ENCODE results near the gene BGLAP. TPM values are rescaled to one million over a fixed set of nuclear protein-coding genes. Genes with fewer than 3 reads are reported as not detected.

The BGLAP gene
- total RNA-seq, 1 donor from 2014 or later: 1.8 TPM

DNA sequence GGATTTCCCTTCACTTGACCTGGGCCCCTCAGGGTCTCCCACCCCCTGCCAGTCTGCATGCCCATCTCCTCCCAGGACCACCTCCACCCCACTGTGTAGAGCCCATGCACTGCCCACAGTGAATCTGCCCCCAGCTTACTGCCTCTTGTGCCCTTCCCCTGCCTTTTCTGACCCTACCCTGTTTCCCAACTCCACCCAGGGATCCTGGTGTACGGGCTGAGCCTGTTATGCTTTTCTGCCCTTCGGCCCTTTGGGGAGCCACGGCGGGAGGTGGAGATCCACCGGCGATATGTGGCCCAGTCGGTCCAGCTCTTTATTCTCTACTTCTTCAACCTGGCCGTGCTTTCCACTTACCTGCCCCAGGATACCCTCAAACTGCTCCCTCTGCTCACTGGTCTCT is 44.1 kb downstream of the BGLAP start:
- ATAC-seq (no peak), DNase-seq (ENCODE audit: low spot score) (no peak)

GRCh38 chr1:156289857-156290256 is 47.9 kb downstream of the BGLAP start:
- DNase-seq (ENCODE audit: low spot score) (no peak), ATAC-seq (no peak)

GRCh38 chr1:156291226-156292061 is 49.5 kb downstream of the BGLAP start:
- DNase-seq (ENCODE audit: low spot score) (peak; percentile 98), ATAC-seq (peak; percentile 94)

Other genes starting within 250 kb of the BGLAP start
- 95.6 TPM for gene SSR2, start 221.2 kb upstream of the BGLAP start, total RNA-seq
- gene UBQLN4, start 188.4 kb upstream of the BGLAP start, total RNA-seq: 21.2 TPM
- 66.6 TPM for gene LAMTOR2, start 187.4 kb upstream of the BGLAP start, total RNA-seq
- gene RAB25, start 181.0 kb upstream of the BGLAP start, total RNA-seq: 1.7 TPM
- 1.1 TPM for gene MEX3A, start 159.7 kb upstream of the BGLAP start, total RNA-seq
- gene LMNA, start 127.5 kb upstream of the BGLAP start, total RNA-seq: 120 TPM
- gene SEMA4A, start 88.6 kb upstream of the BGLAP start, total RNA-seq: 0.88 TPM
- 25.4 TPM for gene SLC25A44, start 48.1 kb upstream of the BGLAP start, total RNA-seq
- 26.6 TPM for gene PMF1, start 29.2 kb upstream of the BGLAP start, total RNA-seq
- 3.3 TPM for gene PAQR6, start 5.9 kb downstream of the BGLAP start, total RNA-seq
- 43.3 TPM for gene SMG5, start 40.6 kb downstream of the BGLAP start, total RNA-seq
- 2.6 TPM for gene TMEM79, start 42.1 kb downstream of the BGLAP start, total RNA-seq
- 32.9 TPM for gene GLMP, start 53.5 kb downstream of the BGLAP start, total RNA-seq
- not detected for gene VHLL, start 57.1 kb downstream of the BGLAP start, total RNA-seq
- 80.8 TPM for gene CCT3, start 96.1 kb downstream of the BGLAP start, total RNA-seq
- gene TSACC, start 96.3 kb downstream of the BGLAP start, total RNA-seq: 0.40 TPM
- 2.8 TPM for gene RHBG, start 127.0 kb downstream of the BGLAP start, total RNA-seq

Data from left lobe of liver (tissue), 2 donors.